HG03469 (cell line): ENCODE data around the gene ANK3.

Experiments
- ATAC-seq: cut with Tn5 transposase; IDR thresholded peaks from one replicate; pipeline ENCODE4 v1.9.1; 2021; ENCODE audit warnings: mild to moderate bottlenecking, moderate library complexity, moderate number of reproducible peaks; ENCODE audit not compliant: unreplicated experiment

Gene ANK3

GRCh38 chr10:60283397-60283796, 106.3 kb downstream of the ANK3 start:
- ATAC-seq: no peak

- no peak for ATAC-seq
Measured at GRCh38 chr10:60282771-60283353, 106.8 kb downstream of the ANK3 start.

- no peak for ATAC-seq
Measured at GRCh38 chr10:60281792-60282353, 107.8 kb downstream of the ANK3 start.

GRCh38 chr10:60281331-60281730, 108.3 kb downstream of the ANK3 start:
- ATAC-seq: no peak

- no peak for ATAC-seq
Measured at GRCh38 chr10:60280475-60280874, 109.2 kb downstream of the ANK3 start.

GRCh38 chr10:60277656-60278055, 112.0 kb downstream of the ANK3 start:
- no peak for ATAC-seq

GRCh38 chr10:60276232-60276631, 113.4 kb downstream of the ANK3 start:
- ATAC-seq: no peak

- ATAC-seq: no peak
Measured at GRCh38 chr10:60271319-60272040, 118.2 kb downstream of the ANK3 start.

GRCh38 chr10:60270426-60270825, 119.2 kb downstream of the ANK3 start:
- ATAC-seq: no peak

GRCh38 chr10:60267802-60268201, 121.9 kb downstream of the ANK3 start:
- no peak for ATAC-seq

- no peak for ATAC-seq
Measured at GRCh38 chr10:60266513-60266912, 123.2 kb downstream of the ANK3 start.

- ATAC-seq: no peak
Measured at GRCh38 chr10:60262647-60263126, 127.0 kb downstream of the ANK3 start.

- no peak for ATAC-seq
Measured at GRCh38 chr10:60260321-60260720, 129.4 kb downstream of the ANK3 start.

GRCh38 chr10:60258429-60258797, 131.3 kb downstream of the ANK3 start:
- ATAC-seq: no peak

- no peak for ATAC-seq
Measured at GRCh38 chr10:60257767-60258428, 131.8 kb downstream of the ANK3 start.

- no peak for ATAC-seq
Measured at GRCh38 chr10:60254776-60255175, 134.9 kb downstream of the ANK3 start.

- no peak for ATAC-seq
Measured at GRCh38 chr10:60253484-60253883, 136.2 kb downstream of the ANK3 start.

GRCh38 chr10:60252688-60253087, 137.0 kb downstream of the ANK3 start:
- ATAC-seq: no peak

GRCh38 chr10:60246382-60246781, 143.3 kb downstream of the ANK3 start:
- ATAC-seq: no peak

- ATAC-seq: no peak
Measured at GRCh38 chr10:60239228-60239627, 150.4 kb downstream of the ANK3 start.

GRCh38 chr10:60238759-60239100, 150.9 kb downstream of the ANK3 start:
- ATAC-seq: no peak
